ENCODE data around the gene NOL4. TPM values are rescaled to one million over a fixed set of nuclear protein-coding genes. Genes with fewer than 3 reads are reported as not detected.

NOL4 gene
- total and polyA plus RNA-seq, 2 of the 8 experiments (the other 6 are each of a cell fraction or from before 2014, with no cell fraction given): 0.18 to 2.6 TPM

GRCh38 chr18:34224423-34225217, at the start of gene NOL4 (continued):
- no peak for TF ChIP-seq CBX5 (IDR thresholded peaks at IDR 0.05; ENCODE audit: low read depth, low read length)
- TF ChIP-seq, protein P1, sequence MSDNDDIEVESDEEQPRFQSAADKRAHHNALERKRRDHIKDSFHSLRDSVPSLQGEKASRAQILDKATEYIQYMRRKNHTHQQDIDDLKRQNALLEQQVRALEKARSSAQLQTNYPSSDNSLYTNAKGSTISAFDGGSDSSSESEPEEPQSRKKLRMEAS (IDR thresholded peaks at IDR 0.05): peak; percentile 87
- TF ChIP-seq NRF1 (IDR thresholded peaks at IDR 0.05; ENCODE audit: low read depth, low read length): 0 out of 2 replicates have a peak, but pooled peaks have one; percentile 21
- TF ChIP-seq, protein P2, sequence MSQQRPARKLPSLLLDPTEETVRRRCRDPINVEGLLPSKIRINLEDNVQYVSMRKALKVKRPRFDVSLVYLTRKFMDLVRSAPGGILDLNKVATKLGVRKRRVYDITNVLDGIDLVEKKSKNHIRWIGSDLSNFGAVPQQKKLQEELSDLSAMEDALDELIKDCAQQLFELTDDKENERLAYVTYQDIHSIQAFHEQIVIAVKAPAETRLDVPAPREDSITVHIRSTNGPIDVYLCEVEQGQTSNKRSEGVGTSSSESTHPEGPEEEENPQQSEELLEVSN (IDR thresholded peaks at IDR 0.05): peak; percentile 44; the same call in 1 of the 2 replicates
- TF ChIP-seq SIN3A (conservative IDR thresholded peaks at IDR 0.05 in 1 of 2, IDR thresholded peaks at IDR 0.05 in 1 of 2; ENCODE audit: low read depth in 1 of 2, low read length in 2 of 2): peak in 1 of 2 experiments; percentile 91; a peak in 2 of 4 replicates
- TF ChIP-seq RBBP5 (IDR thresholded peaks at IDR 0.05; ENCODE audit: borderline replicate concordance, low read depth, low read length): peak; percentile 79; the same call in 1 of the 2 replicates
- TF ChIP-seq KDM4A (IDR thresholded peaks at IDR 0.05; ENCODE audit: low read depth, low read length, severe bottlenecking): peak; percentile 96
- 0 out of 2 replicates have a peak, but pooled peaks have one; percentile 13 for TF ChIP-seq PHF8 (conservative IDR thresholded peaks at IDR 0.05; ENCODE audit: low read depth, low read length)
- peak; percentile 38; the same call in 1 of the 2 replicates for TF ChIP-seq YY1 (IDR thresholded peaks at IDR 0.05; ENCODE audit: low read depth, low read length)
- no peak for TF ChIP-seq SP1 (IDR thresholded peaks at IDR 0.05; ENCODE audit: low read depth, low read length)
- peak; percentile 86 for TF ChIP-seq CREB1 (IDR thresholded peaks at IDR 0.05)
- peak; percentile 71 to 75 for TF ChIP-seq RAD21 (IDR thresholded peaks at IDR 0.05 in 1 of 2, conservative IDR thresholded peaks at IDR 0.05 in 1 of 2; ENCODE audit: low read depth in 2 of 2, low read length in 2 of 2)
- TF ChIP-seq ASH2L (IDR thresholded peaks at IDR 0.05; ENCODE audit: low read length): peak; percentile 92
- peak; percentile 40; the same call in 1 of the 2 replicates for TF ChIP-seq CHD2 (IDR thresholded peaks at IDR 0.05; ENCODE audit: low read length)
- TF ChIP-seq NANOG (IDR thresholded peaks at IDR 0.05; ENCODE audit: insufficient read depth, low read depth, low read length, poor library complexity, severe bottlenecking): no peak
- TF ChIP-seq, protein P3, sequence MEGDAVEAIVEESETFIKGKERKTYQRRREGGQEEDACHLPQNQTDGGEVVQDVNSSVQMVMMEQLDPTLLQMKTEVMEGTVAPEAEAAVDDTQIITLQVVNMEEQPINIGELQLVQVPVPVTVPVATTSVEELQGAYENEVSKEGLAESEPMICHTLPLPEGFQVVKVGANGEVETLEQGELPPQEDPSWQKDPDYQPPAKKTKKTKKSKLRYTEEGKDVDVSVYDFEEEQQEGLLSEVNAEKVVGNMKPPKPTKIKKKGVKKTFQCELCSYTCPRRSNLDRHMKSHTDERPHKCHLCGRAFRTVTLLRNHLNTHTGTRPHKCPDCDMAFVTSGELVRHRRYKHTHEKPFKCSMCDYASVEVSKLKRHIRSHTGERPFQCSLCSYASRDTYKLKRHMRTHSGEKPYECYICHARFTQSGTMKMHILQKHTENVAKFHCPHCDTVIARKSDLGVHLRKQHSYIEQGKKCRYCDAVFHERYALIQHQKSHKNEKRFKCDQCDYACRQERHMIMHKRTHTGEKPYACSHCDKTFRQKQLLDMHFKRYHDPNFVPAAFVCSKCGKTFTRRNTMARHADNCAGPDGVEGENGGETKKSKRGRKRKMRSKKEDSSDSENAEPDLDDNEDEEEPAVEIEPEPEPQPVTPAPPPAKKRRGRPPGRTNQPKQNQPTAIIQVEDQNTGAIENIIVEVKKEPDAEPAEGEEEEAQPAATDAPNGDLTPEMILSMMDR (IDR thresholded peaks at IDR 0.05; ENCODE audit: control extremely low read depth in 1 of 3, insufficient read depth in 1 of 3, low read depth in 1 of 3, low read length in 3 of 3): peak; percentile 79 to 98 (median 95)
- no peak for TF ChIP-seq POLR2AphosphoS5 (IDR thresholded peaks at IDR 0.05; ENCODE audit: low read depth, low read length)
- 0 out of 2 replicates have a peak, but pooled peaks have one; percentile 6 for TF ChIP-seq SRF (IDR thresholded peaks at IDR 0.05; ENCODE audit: low read depth, low read length)
- peak; percentile 31 for TF ChIP-seq CTBP2 (IDR thresholded peaks at IDR 0.05; ENCODE audit: borderline replicate concordance, insufficient read depth, insufficient read length, low read length)
